ENCODE data around the gene CNGA2.

CNGA2 gene

DNA sequence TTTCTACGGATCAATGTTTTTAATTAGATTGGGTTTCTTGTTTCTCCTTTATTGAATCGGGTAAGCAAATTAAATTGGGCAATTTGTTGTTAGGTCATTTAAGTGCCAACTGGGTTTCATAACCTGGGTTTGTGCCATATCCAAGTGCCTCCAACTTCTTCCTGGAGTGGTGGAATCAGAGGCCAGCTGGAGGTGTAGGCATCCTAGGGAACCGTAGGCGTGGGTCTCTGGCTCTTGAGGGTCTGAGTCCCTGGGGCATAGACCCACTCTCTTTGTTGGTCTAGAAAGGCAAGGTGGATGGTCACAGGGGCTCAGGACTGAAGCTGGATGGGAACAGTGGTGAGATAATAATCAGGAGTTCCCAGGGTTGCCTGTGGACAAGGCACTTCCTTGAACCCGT, 18.3 kb downstream of the CNGA2 start:
- H3K4me3 ChIP-seq (ENCODE audit: extremely low read depth, insufficient read depth, low read length, poor library complexity, severe bottlenecking) = no peak overlapping the region
- no peaks in the 10 kb centered on the region for H3K36me3 ChIP-seq (ENCODE audit: control insufficient read depth, insufficient read depth, low read length)
- peaks cover 6% of the 10 kb centered on the region for H3K4me1 ChIP-seq (ENCODE audit: control insufficient read depth, insufficient read depth, low read length, poor library complexity, severe bottlenecking)
- WGBS, 2 experiments (ENCODE audit: insufficient coverage in 2 of 2) = 88% methylated on average over 5 of the region's 5 CpGs; no CpG with 5 or more reads in 1 of the 2 experiments
- no peaks in the 10 kb centered on the region for H3K9me3 ChIP-seq (ENCODE audit: control insufficient read depth, low read length)
- H3K27ac ChIP-seq (ENCODE audit: low read depth, low read length, severe bottlenecking) = no peak overlapping the region

DNA sequence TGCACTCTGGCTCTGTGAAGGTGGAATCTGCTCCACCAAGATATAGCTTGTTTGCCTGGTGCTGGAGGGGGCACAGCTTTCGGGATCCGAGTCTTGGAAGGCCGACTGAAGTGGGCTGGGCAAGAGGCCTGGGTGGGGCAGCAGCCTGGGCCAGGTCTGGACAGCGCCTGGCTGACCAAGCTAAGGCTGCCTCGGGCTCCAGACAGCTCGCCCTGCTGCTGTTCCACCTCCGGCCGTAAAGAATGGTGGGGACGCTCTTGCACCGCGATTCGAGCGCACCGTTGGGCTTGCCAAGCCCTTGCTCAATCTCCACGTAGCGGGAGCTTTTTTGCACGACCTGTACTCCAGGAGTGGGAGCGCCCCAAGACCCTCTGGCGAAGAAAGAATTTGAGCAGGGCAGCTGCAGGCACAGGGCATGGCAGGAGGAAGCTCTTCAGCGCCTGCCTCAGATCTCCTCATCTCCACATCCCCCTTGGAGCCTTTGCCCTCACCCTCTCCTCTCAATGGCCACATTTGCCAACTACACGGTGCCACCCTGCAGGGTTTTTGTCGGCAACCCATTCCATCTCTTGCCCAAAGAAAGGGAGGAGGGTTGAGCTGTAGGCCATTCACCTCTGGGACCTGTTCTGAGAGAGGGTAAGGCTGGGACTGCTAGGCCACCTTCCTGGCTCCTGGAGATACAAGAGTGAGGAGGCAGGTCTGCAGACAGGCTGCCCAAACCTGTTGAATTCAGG, 18.9 kb downstream of the CNGA2 start:
- 12 to 40% methylated on average over 1 to 9 of the region's 22 CpGs for WGBS, 2 experiments (ENCODE audit: insufficient coverage in 2 of 2)
- no peak overlapping the region for H3K4me3 ChIP-seq (ENCODE audit: extremely low read depth, insufficient read depth, low read length, poor library complexity, severe bottlenecking)
- H3K4me1 ChIP-seq (ENCODE audit: control insufficient read depth, insufficient read depth, low read length, poor library complexity, severe bottlenecking) = peaks cover 6% of the 10 kb centered on the region
- H3K9me3 ChIP-seq (ENCODE audit: control insufficient read depth, low read length) = no peaks in the 10 kb centered on the region
- no peaks in the 10 kb centered on the region for H3K36me3 ChIP-seq (ENCODE audit: control insufficient read depth, insufficient read depth, low read length)
- no peak overlapping the region for H3K27ac ChIP-seq (ENCODE audit: low read depth, low read length, severe bottlenecking)

DNA sequence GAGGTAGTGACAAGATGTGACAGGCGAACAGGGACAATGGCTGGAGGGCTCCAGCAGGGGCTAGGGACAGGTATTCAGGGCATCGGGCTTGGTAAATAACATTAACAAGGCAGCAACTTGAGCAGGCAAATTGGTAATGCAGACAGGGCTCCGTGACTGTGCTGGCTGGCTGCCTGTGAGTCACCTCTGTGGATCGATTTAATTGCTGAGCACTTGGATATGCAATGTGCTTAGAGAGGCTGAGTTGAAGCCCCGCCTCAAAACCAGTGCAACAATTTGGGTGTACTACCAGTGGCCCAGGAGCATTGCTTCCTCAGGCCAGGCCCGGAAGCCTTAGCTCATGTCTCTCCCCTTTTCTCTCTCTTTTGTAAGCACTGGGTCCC, 19.5 kb downstream of the CNGA2 start:
- no peak overlapping the region for H3K27ac ChIP-seq (ENCODE audit: low read depth, low read length, severe bottlenecking)
- no peaks in the 10 kb centered on the region for H3K36me3 ChIP-seq (ENCODE audit: control insufficient read depth, insufficient read depth, low read length)
- H3K4me3 ChIP-seq (ENCODE audit: extremely low read depth, insufficient read depth, low read length, poor library complexity, severe bottlenecking) = no peak overlapping the region
- no peaks in the 10 kb centered on the region for H3K9me3 ChIP-seq (ENCODE audit: control insufficient read depth, low read length)
- WGBS, 2 experiments (ENCODE audit: insufficient coverage in 2 of 2) = 61 to 62% methylated on average over 4 to 5 of the region's 6 CpGs
- peaks cover 5% of the 10 kb centered on the region for H3K4me1 ChIP-seq (ENCODE audit: control insufficient read depth, insufficient read depth, low read length, poor library complexity, severe bottlenecking)

DNA sequence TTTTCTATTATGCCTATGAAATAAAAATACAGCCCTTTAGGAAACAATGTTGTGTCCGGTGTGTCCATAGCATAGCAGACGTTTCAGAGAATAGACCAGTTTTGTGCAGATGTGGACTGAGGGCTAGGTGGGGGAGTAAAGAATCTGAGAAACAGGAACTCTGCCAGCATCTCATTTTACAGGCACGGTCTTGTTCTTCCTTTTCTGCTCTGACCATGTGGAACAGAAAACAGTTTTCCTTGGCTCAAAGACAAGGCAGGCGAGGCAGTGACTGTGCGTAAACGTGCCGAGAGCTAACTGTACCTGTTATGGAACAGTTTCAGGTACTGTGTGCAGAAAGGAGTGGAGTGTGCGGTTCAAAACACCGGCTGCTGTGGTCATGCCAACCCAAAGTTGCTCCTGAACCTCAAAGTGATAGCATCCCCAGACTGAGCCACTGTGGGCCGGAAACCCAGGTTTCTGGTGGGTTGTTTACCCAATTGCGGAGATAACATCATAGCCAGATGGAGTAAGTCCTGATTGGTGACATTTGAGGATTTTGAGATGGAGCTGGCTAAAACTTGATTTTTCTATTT, 20.2 kb downstream of the CNGA2 start:
- Histone ChIP-seq H3K4me1 (ENCODE audit: control insufficient read depth, insufficient read depth, low read length, poor library complexity, severe bottlenecking) (peaks cover 3% of the 10 kb centered on the region), H3K9me3 (ENCODE audit: control insufficient read depth, low read length) (no peaks in the 10 kb centered on the region), H3K27ac (ENCODE audit: low read depth, low read length, severe bottlenecking) (no peak overlapping the region), H3K36me3 (ENCODE audit: control insufficient read depth, insufficient read depth, low read length) (no peaks in the 10 kb centered on the region), H3K4me3 (ENCODE audit: extremely low read depth, insufficient read depth, low read length, poor library complexity, severe bottlenecking) (no peak overlapping the region)
- WGBS, 2 experiments (ENCODE audit: insufficient coverage in 2 of 2) = 92 to 93% methylated on average over 3 to 9 of the region's 11 CpGs

DNA sequence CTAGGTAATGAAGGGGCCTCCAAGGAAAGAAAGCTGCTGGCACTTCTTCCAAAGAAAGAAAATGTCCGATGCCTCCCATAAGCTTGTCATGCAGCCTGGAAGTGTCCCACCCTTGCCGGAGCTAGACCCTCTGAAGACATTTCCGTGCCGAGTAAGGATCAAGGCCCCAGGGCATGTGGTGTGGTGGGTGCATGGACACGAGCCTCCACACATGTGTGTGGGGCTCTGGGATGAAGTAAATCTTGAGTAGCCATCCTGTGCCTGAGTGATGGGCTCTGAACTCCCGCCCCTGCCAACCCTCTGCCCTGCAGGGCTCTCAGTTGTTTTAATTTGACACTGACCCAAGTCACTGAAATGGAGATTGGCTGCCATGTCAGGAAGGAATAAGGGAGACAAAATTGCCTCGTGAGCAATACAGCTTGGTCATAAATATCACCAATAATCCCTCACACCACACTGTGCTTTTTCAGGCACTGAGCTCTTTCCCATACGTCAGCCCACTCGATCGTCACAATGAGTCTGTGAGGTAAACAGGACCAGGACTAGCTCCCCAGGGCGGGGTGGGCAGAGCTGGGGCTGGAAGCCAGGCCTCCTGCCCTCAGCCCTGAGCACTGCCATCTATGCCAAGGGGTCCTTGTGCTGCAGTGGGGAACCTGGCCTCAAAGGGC, 24.6 kb downstream of the CNGA2 start:
- WGBS, 2 experiments (ENCODE audit: insufficient coverage in 2 of 2) = 93 to 100% methylated on average over 1 to 3 of the region's 11 CpGs
- no peaks in the 10 kb centered on the region for H3K9me3 ChIP-seq (ENCODE audit: control insufficient read depth, low read length)
- H3K27ac ChIP-seq (ENCODE audit: low read depth, low read length, severe bottlenecking) = no peak overlapping the region
- peaks cover 3% of the 10 kb centered on the region for H3K4me1 ChIP-seq (ENCODE audit: control insufficient read depth, insufficient read depth, low read length, poor library complexity, severe bottlenecking)
- H3K4me3 ChIP-seq (ENCODE audit: extremely low read depth, insufficient read depth, low read length, poor library complexity, severe bottlenecking) = no peak overlapping the region
- no peaks in the 10 kb centered on the region for H3K36me3 ChIP-seq (ENCODE audit: control insufficient read depth, insufficient read depth, low read length)

DNA sequence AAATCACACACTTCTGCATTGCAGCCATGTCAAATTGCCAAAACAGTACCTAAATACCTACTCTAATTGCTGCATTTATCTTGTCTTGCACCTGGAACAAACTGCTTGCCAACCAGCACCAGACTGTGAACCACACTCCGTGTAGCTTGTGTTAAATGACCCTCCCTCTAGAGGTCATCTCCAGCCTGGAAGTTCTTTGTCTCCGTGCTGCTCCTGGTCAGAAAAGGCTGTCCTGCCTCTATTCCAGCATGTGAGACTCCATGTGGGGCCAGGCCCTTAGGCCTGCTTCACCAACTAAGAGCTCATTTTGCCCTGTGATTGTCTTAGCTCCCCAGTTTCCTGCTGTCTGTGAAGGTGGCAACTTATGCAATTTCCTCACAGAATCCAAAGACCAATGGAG, 28.3 kb downstream of the CNGA2 start:
- no peak overlapping the region for H3K4me3 ChIP-seq (ENCODE audit: extremely low read depth, insufficient read depth, low read length, poor library complexity, severe bottlenecking)
- WGBS, 2 experiments (ENCODE audit: insufficient coverage in 2 of 2) = 35 to 53% methylated on average over 2 of the region's 2 CpGs
- H3K9me3 ChIP-seq (ENCODE audit: control insufficient read depth, low read length) = no peaks in the 10 kb centered on the region
- H3K36me3 ChIP-seq (ENCODE audit: control insufficient read depth, insufficient read depth, low read length) = no peaks in the 10 kb centered on the region
- no peaks in the 10 kb centered on the region for H3K4me1 ChIP-seq (ENCODE audit: control insufficient read depth, insufficient read depth, low read length, poor library complexity, severe bottlenecking)
- H3K27ac ChIP-seq (ENCODE audit: low read depth, low read length, severe bottlenecking) = no peak overlapping the region

DNA sequence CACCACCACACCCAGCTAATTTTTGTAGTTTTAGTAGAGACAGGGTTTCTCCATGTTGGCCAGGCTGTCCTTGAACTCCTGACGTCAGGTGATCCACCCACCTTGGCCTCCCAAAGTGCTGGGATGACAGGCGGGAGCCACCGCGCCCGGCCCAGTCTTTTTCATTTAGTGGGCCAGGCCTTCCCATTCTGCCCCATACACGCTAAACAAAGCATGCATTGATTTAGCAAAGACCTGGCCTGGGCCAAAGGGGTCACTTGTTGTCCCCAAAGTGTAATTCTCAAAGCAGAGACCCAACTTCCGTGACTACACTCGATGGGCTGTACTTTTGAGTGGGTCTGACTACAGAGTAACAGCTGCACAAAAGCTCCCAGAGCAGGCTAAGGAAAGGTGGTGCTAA, 29.2 kb downstream of the CNGA2 start:
- WGBS, 2 experiments (ENCODE audit: insufficient coverage in 2 of 2) = 100% methylated on average over 2 to 3 of the region's 8 CpGs
- no peaks in the 10 kb centered on the region for H3K4me1 ChIP-seq (ENCODE audit: control insufficient read depth, insufficient read depth, low read length, poor library complexity, severe bottlenecking)
- H3K4me3 ChIP-seq (ENCODE audit: extremely low read depth, insufficient read depth, low read length, poor library complexity, severe bottlenecking) = no peak overlapping the region
- no peak overlapping the region for H3K27ac ChIP-seq (ENCODE audit: low read depth, low read length, severe bottlenecking)
- no peaks in the 10 kb centered on the region for H3K36me3 ChIP-seq (ENCODE audit: control insufficient read depth, insufficient read depth, low read length)
- no peaks in the 10 kb centered on the region for H3K9me3 ChIP-seq (ENCODE audit: control insufficient read depth, low read length)

DNA sequence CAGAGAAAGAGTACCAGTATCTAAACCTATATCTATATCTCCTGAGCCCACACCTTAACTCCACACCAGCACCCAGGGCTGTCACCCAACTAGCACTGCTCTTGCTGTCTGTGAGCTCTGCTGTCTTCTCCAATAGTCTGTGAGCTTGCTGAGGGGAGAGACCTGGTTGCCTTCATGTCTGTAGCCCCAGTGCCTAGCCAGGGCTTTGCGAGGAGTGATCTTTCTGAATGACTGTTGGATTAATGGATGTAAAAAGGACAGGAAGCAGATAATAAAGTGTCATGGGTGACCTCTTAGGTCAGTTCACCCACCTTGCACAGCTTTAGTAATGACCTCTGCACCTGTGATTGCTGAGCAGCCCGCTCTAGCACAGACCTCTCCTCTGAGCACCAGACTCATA, 30.5 kb downstream of the CNGA2 start:
- H3K4me1 ChIP-seq (ENCODE audit: control insufficient read depth, insufficient read depth, low read length, poor library complexity, severe bottlenecking) = no peaks in the 10 kb centered on the region
- no peak overlapping the region for H3K27ac ChIP-seq (ENCODE audit: low read depth, low read length, severe bottlenecking)
- no CpG with 5 or more reads among the region's 2 CpGs for WGBS, 2 experiments (ENCODE audit: insufficient coverage in 2 of 2)
- H3K9me3 ChIP-seq (ENCODE audit: control insufficient read depth, low read length) = no peaks in the 10 kb centered on the region
- no peaks in the 10 kb centered on the region for H3K36me3 ChIP-seq (ENCODE audit: control insufficient read depth, insufficient read depth, low read length)
- H3K4me3 ChIP-seq (ENCODE audit: extremely low read depth, insufficient read depth, low read length, poor library complexity, severe bottlenecking) = no peak overlapping the region

DNA sequence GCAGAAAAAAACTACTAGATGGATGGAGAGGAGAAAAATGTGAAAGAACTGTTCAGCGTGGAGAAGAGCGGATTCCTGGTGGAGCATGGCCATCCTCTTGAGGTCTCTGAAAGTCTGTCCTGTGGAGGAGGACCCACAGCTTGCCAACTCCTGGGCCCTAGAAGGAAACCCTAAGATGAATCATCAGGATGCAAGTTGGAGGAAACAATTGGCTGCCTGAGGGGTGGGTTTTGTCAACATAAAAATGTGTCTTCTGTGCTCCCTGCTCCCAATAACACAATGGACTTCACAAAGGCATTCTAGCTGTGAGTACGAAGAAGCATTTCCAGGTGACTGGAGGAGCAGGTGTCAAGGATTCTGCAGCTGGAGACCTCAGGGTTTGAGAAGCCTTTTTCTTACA, 37.2 kb downstream of the CNGA2 start:
- Histone ChIP-seq H3K9me3 (ENCODE audit: control insufficient read depth, low read length) (no peaks in the 10 kb centered on the region), H3K36me3 (ENCODE audit: control insufficient read depth, insufficient read depth, low read length) (no peaks in the 10 kb centered on the region)
- 100% methylated on average over 2 of the region's 3 CpGs; no CpG with 5 or more reads in 1 of the 2 experiments for WGBS, 2 experiments (ENCODE audit: insufficient coverage in 2 of 2)

DNA sequence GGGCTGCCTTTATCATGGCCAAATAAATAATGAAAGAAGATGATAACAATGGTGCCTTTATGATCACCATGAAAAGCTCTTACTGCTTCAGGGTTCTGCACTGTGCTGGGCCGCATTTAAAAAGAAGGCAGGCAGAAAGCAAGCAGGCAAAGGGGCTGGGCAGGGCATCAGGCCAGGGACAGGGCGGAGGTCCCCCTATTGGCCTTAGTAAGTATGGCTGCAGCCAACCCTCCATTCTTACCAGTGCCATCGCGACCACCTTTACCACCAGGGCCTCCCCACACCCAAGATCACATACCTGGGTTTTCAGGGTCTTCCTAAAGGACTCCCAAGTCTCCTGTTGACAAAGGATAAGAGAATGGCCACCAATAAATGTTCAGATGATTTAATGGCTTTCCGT, 38.9 kb downstream of the CNGA2 start:
- no peaks in the 10 kb centered on the region for H3K4me1 ChIP-seq (ENCODE audit: control insufficient read depth, insufficient read depth, low read length, poor library complexity, severe bottlenecking)
- WGBS, 2 experiments (ENCODE audit: insufficient coverage in 2 of 2) = 100% methylated on average over 1 of the region's 5 CpGs; no CpG with 5 or more reads in 1 of the 2 experiments
- H3K9me3 ChIP-seq (ENCODE audit: control insufficient read depth, low read length) = no peaks in the 10 kb centered on the region
- no peak overlapping the region for H3K4me3 ChIP-seq (ENCODE audit: extremely low read depth, insufficient read depth, low read length, poor library complexity, severe bottlenecking)
- H3K36me3 ChIP-seq (ENCODE audit: control insufficient read depth, insufficient read depth, low read length) = no peaks in the 10 kb centered on the region
- H3K27ac ChIP-seq (ENCODE audit: low read depth, low read length, severe bottlenecking) = no peak overlapping the region

More for the DNA sequence above, 37.2 kb downstream of the CNGA2 start:
- no peaks in the 10 kb centered on the region for H3K4me1 ChIP-seq (ENCODE audit: control insufficient read depth, insufficient read depth, low read length, poor library complexity, severe bottlenecking)
- H3K27ac ChIP-seq (ENCODE audit: low read depth, low read length, severe bottlenecking) = no peak overlapping the region
- no peak overlapping the region for H3K4me3 ChIP-seq (ENCODE audit: extremely low read depth, insufficient read depth, low read length, poor library complexity, severe bottlenecking)

DNA sequence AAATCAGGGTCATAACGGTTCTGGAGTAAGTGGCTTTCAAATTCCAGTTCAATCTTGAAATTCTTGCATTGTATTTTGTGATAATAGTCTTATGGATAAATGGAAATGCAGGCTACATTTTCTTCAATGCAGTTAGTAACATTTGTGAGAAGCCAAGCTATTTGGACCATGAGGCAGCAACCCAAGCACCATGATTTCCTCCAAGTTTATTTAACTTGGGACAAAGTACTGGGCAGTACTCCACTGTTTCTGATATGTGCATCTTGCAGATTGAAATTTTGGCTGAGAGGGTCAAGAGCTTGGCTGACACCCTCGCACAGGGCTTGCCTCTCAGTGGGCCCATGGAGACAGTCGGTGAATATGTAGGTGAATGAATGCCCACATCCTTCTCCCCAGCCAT, 39.9 kb downstream of the CNGA2 start:
- WGBS, 2 experiments (ENCODE audit: insufficient coverage in 2 of 2) = no CpG with 5 or more reads among the region's 3 CpGs
- no peak overlapping the region for H3K27ac ChIP-seq (ENCODE audit: low read depth, low read length, severe bottlenecking)
- H3K4me3 ChIP-seq (ENCODE audit: extremely low read depth, insufficient read depth, low read length, poor library complexity, severe bottlenecking) = no peak overlapping the region
- no peaks in the 10 kb centered on the region for H3K9me3 ChIP-seq (ENCODE audit: control insufficient read depth, low read length)
- no peaks in the 10 kb centered on the region for H3K36me3 ChIP-seq (ENCODE audit: control insufficient read depth, insufficient read depth, low read length)
- H3K4me1 ChIP-seq (ENCODE audit: control insufficient read depth, insufficient read depth, low read length, poor library complexity, severe bottlenecking) = no peaks in the 10 kb centered on the region

Data from mesodermal cell (in vitro differentiated cells).